Activated B cell treated with CpG ODN at 0.5 μM for 24 hours (primary cell): ENCODE measurements around the gene FREY1. TPM values are rescaled to one million over a fixed set of nuclear protein-coding genes. Genes with fewer than 3 reads are reported as not detected.

ENCODE experiments used
- ATAC-seq: fragments of 200-7000 bp; cut with Tn5 transposase; one replicate; pipeline ENCODE4 v1.10.0; 2021; ENCODE audit warnings: low read depth, mild to moderate bottlenecking, moderate library complexity
- CTCF ChIA-PET: fragments of 350-600 bp; sonication (Branson Sonifier 250); formaldehyde crosslinking; loops from one replicate; lab custom pipeline; 2021; ENCODE audit warnings: antibody characterized with exemption; lab: Charles Lee
- POLR2A ChIA-PET: fragments of 350-600 bp; sonication (Branson Sonifier 250); formaldehyde crosslinking; loops from one replicate; lab custom pipeline; 2021; ENCODE audit warnings: antibody characterized with exemption; lab: Charles Lee
- DNase-seq: peaks from one replicate; pipeline ENCODE4 v3.0.0; 2022
- H3K27ac Mint-ChIP-seq: one replicate; pipeline ENCODE4 v1.8.0; 2020; ENCODE audit warnings: mixed read lengths
- H3K27me3 Mint-ChIP-seq: one replicate; pipeline ENCODE4 v1.8.0; 2021; ENCODE audit warnings: mixed read lengths
- H3K36me3 Mint-ChIP-seq: one replicate; pipeline ENCODE4 v1.8.0; 2021; ENCODE audit warnings: low read depth, mixed read lengths
- H3K4me1 Mint-ChIP-seq: one replicate; pipeline ENCODE4 v1.8.0; 2021; ENCODE audit warnings: mixed read lengths
- H3K4me3 Mint-ChIP-seq: one replicate; pipeline ENCODE4 v1.8.0; 2020; ENCODE audit warnings: mild to moderate bottlenecking, mixed read lengths
- H3K9me3 Mint-ChIP-seq: one replicate; pipeline ENCODE4 v1.8.0; 2020; ENCODE audit warnings: mixed read lengths
- intact Hi-C: fragments of 100-400 bp; cut with micrococcal nuclease; formaldehyde crosslinking; loops from one replicate; pipeline ENCODE4 v1.15.1; 2024
- total RNA-seq: library from RNA; stranded (reverse); gene quantifications from 2 replicates; pipeline ENCODE4 v1.2.3, GENCODE V29; 2022
- TF ChIP-seq, protein P1 (sequence below): fragments of 200-600 bp; IDR thresholded peaks from one replicate; pipeline ENCODE4 v1.8.0; 2022; ENCODE audit warnings: antibody characterized with exemption, mild to moderate bottlenecking

The FREY1 gene
- total RNA-seq, 1 donor from 2014 or later = 4.6 TPM

DNA sequence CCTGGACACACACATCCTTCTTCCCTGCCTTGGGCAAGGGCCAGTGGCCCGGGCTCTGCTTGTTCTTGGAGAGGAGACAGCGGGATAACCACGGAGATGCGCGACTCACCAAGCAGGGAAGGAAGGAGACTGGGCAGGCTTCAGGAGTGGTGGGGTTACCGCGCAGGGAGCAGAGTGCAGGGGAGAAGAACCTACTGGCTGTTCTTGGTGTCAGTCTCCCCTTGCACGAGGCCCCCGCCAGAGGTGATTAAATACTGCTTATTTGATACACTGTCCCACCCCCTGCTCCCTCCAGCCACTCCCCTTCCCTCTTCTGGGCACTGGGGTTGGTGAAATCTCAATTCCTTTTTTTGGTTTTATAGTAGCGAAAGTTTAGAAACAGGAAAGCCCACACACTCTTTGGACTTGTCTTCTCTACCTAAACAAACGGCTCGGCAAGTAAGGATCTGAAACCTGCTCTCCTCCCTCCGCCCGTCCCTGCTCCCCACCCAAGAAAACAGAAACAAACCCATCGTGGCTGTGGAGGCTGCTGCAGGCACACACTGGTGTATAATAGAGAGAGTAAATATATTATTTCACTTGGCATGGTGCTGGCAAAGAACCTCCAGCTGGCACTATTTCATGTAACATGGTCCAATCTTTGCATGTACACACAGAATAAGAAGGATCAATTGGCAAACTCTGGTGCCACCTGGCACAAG is 26.2 kb upstream of the FREY1 start:
- H3K4me3 Mint-ChIP-seq = peak overlapping the region; percentile 94

GRCh38 chr11:45932217-45932616 is 25.1 kb upstream of the FREY1 start:
- TF ChIP-seq, protein P1, sequence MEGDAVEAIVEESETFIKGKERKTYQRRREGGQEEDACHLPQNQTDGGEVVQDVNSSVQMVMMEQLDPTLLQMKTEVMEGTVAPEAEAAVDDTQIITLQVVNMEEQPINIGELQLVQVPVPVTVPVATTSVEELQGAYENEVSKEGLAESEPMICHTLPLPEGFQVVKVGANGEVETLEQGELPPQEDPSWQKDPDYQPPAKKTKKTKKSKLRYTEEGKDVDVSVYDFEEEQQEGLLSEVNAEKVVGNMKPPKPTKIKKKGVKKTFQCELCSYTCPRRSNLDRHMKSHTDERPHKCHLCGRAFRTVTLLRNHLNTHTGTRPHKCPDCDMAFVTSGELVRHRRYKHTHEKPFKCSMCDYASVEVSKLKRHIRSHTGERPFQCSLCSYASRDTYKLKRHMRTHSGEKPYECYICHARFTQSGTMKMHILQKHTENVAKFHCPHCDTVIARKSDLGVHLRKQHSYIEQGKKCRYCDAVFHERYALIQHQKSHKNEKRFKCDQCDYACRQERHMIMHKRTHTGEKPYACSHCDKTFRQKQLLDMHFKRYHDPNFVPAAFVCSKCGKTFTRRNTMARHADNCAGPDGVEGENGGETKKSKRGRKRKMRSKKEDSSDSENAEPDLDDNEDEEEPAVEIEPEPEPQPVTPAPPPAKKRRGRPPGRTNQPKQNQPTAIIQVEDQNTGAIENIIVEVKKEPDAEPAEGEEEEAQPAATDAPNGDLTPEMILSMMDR = no peak
- H3K27ac Mint-ChIP-seq = peak overlapping the region; percentile 97
- intact Hi-C loops = loop anchor here (5.0 to 10.0 kb wide), 3 partner anchors 125 to 1365 kb away; partner anchors contain the start of genes ARHGAP1, CD82, SLC35C1 and ZNF408
- H3K4me3 Mint-ChIP-seq = peak overlapping the region; percentile 94
- peaks cover 98% of the 10 kb centered on the region for H3K4me1 Mint-ChIP-seq
- ChIA-PET POLR2A (interaction anchor here (0.9 to 14.9 kb wide), 3 partner anchors 9 to 85 kb away, joined by 3 to 263 read pairs (median 11); partner anchors contain the start of genes CRY2 and PEX16), CTCF (interaction anchor here (1.1 kb wide), 1 partner anchor 9 kb away, joined by 4 read pairs; no protein-coding TSS in a partner anchor)
- ATAC-seq (no peak), DNase-seq (no peak)
- H3K27me3 Mint-ChIP-seq = no peaks in the 10 kb centered on the region
- peaks cover 51% of the 10 kb centered on the region for H3K36me3 Mint-ChIP-seq
- no peaks in the 10 kb centered on the region for H3K9me3 Mint-ChIP-seq

More for the DNA sequence above, 26.2 kb upstream of the FREY1 start:
- Mint-ChIP-seq H3K27me3 (no peaks in the 10 kb centered on the region), H3K27ac (peak overlapping the region; percentile 97), H3K4me1 (peaks cover 97% of the 10 kb centered on the region), H3K9me3 (no peaks in the 10 kb centered on the region), H3K36me3 (peaks cover 40% of the 10 kb centered on the region)
- TF ChIP-seq, protein P1 = no peak
- CTCF ChIA-PET = interaction anchor here (1.4 kb wide), 1 partner anchor 32 kb away, joined by 8 read pairs; no protein-coding TSS in a partner anchor
- POLR2A ChIA-PET = interaction anchor here (0.6 to 14.9 kb wide), 4 partner anchors 10 to 183 kb away, joined by 3 to 263 read pairs (median 8); partner anchors contain the start of genes CRY2 and PEX16
- intact Hi-C loops = loop anchor here (1.0 to 10.0 kb wide), 4 partner anchors 10 to 1366 kb away; partner anchors contain the start of genes ARHGAP1, CD82, SLC35C1 and ZNF408
- DNase-seq (peak; percentile 63), ATAC-seq (peak; percentile 59)

DNA sequence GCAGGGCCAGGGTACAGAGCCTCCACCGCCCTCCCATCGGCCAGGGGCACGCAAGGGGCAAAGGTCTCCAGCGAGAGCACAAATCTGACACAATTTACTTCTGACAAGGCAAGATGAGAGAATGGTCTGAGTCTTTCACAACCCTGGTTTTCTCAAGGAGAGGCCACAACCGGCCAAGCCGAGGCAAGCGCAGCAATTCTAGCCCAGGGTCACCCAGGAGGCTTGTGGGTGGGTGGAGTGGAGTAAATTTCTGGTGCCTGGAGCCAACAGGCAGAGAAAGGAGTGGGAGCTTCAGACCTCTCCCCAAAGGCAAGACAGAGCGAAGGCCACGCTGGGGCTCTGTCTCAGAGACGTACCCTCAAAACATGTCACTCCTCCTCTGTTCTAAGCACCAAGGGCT is 24.7 kb upstream of the FREY1 start:
- ChIA-PET POLR2A (interaction anchor here (2.1 to 14.9 kb wide), 3 partner anchors 7 to 14 kb away, joined by 11 to 263 read pairs (median 29); partner anchors contain the start of gene PEX16), CTCF (interaction anchor here (1.1 to 2.5 kb wide), 3 partner anchors 8 to 13 kb away, joined by 4 to 10 read pairs (median 4); partner anchors contain the start of gene PEX16)
- TF ChIP-seq, protein P1 = no peak
- Mint-ChIP-seq H3K36me3 (peaks cover 55% of the 10 kb centered on the region), H3K4me3 (peak overlapping the region; percentile 94), H3K9me3 (no peaks in the 10 kb centered on the region), H3K27ac (peak overlapping the region; percentile 97), H3K27me3 (no peaks in the 10 kb centered on the region), H3K4me1 (peaks cover 98% of the 10 kb centered on the region)
- no peak for ATAC-seq
- DNase-seq = peak; percentile 15
- intact Hi-C loops = loop anchor here (2.0 to 10.0 kb wide), 6 partner anchors 33 to 1364 kb away; partner anchors contain the start of genes ARHGAP1, CD82, MAPK8IP1 and PHF21A

GRCh38 chr11:45930951-45931570 is 24.0 kb upstream of the FREY1 start:
- ChIA-PET CTCF (interaction anchor here (0.9 to 2.5 kb wide), 8 partner anchors 8 to 159 kb away, joined by 4 to 13 read pairs (median 5); partner anchors contain the start of gene PEX16), POLR2A (interaction anchor here (0.7 to 14.9 kb wide), 13 partner anchors 8 to 1988 kb away, joined by 3 to 263 read pairs (median 7); partner anchors contain the start of genes CRY2, PEX16 and PHF21A)
- Mint-ChIP-seq H3K9me3 (no peaks in the 10 kb centered on the region), H3K4me1 (peaks cover 99% of the 10 kb centered on the region), H3K36me3 (peaks cover 62% of the 10 kb centered on the region), H3K27ac (peak overlapping the region; percentile 97), H3K4me3 (peak overlapping the region; percentile 94), H3K27me3 (no peaks in the 10 kb centered on the region)
- intact Hi-C loops = loop anchor here (1.0 to 10.0 kb wide), 12 partner anchors 7 to 1364 kb away; partner anchors contain the start of genes ARHGAP1, CD82, CRY2 and DDB2
- ATAC-seq = no peak
- TF ChIP-seq, protein P1 = no peak
- DNase-seq = peak; percentile 16
